ENCODE results near the gene C11orf24.

Gene C11orf24

DNA sequence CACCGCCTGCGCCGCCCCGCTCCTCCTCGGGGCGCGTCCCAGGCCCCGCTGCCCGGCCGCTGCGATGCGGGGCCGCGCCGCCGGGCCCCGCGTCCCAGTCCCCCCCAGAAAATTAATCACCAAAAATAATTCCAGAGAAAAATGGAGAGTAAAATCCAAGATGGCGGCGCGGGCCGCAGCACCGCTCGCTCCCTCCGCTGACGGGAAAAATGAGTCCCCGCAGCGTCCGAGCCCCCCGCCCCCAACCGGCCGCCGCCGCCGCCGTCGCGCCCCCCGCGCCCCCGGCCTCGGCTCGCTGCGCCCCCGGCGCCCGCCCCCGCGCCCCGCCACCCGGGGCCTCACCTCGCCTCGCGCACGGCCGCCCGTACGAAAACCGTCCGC lies 58.6 kb downstream of the C11orf24 start, which contains the start of gene KMT5B:
KMT5B (minus strand) TSS at position 162 of the 381 bp plus-strand sequence. CDS start 23,220 bp downstream, outside the sequence.
- TF ChIP-seq JUND (IDR thresholded peaks at IDR 0.05; ENCODE audit: low read depth): no peak
- DNase-seq (ENCODE audit: low read depth in 1 of 2, low spot score in 1 of 2): peak in 1 of 2 experiments; percentile 77
- in situ Hi-C loops (cut with HindIII; ENCODE audit: low pct_unique_long_range_greater_than_20kb, low sequenced_read_pairs): no loop called here

DNA sequence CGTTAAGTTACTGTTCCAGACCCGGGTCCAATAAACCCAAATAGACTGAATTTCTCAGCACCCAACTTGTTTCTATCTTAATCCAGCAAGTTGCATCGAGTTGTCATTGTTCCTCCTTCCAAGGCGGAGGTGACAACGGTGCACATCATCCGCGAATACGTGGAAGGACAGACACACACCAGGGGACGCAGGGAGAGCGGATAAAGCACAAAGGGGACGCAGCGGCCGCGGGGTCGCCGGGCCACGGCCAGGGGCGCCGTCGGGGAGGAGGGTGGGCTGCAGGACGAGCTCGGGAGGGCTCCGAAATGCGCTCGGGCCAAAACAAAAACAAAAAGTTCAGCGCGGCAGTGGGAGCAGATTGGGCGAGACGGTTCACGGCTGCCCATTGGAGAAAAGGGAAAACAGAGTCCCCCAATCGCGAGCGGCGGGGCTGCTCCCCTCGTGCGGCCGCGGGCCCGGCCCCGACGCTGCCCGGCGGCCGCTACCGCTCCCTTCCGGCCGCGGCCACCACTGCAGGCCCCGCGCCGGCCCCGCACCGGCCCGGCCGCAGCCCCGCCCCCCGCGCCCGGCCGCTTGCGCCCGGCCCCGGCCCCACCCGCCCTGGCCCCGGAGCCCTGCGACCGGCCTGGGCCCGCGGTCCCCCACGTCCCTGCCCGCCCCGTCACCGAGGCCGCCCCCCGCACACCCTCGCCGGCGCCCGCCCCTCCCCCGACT lies 59.2 kb downstream of the C11orf24 start:
- peak; percentile 80 to 90 for DNase-seq (ENCODE audit: low read depth in 1 of 2, low spot score in 1 of 2)
- in situ Hi-C loops (cut with HindIII; ENCODE audit: low pct_unique_long_range_greater_than_20kb, low sequenced_read_pairs): no loop called here
- no peak for TF ChIP-seq JUND (IDR thresholded peaks at IDR 0.05; ENCODE audit: low read depth)

DNA sequence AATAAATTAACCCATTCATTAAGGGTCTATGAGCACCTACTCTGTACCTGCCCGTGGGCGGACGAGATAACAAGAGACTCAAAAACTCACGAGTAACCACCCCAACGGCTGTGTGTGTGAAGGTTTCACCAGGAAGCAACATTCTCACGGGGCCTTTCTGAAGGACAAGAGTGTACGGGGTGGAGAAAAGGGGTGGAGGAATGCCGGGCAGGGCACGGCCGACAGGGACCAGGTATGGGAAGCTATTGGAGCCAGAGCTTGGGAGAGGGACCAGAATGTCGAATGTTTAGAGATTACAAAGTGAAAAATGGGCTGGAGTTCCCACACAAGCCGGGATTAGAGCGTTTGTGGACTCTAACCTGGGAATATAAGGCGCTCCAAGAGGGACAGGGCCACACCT lies 60.2 kb downstream of the C11orf24 start:
- no peak for DNase-seq (ENCODE audit: low read depth in 1 of 2, low spot score in 1 of 2)
- in situ Hi-C loops (cut with HindIII; ENCODE audit: low pct_unique_long_range_greater_than_20kb, low sequenced_read_pairs): no loop called here
- no peak for TF ChIP-seq JUND (IDR thresholded peaks at IDR 0.05; ENCODE audit: low read depth)
